Neutrophil (primary cell): Measurements from ENCODE around the gene PGM1.

Experiments used
- H3K27ac ChIP-seq: fragments of 200-600 bp; sonication (generic); 2 replicates; pipeline ENCODE4 v1.5.1; 2016; ENCODE audit warnings: mild to moderate bottlenecking, moderate library complexity
- H3K27me3 ChIP-seq: fragments of 200-600 bp; sonication (generic); 2 replicates; pipeline ENCODE4 v1.6.0; 2016; ENCODE audit warnings: mild to moderate bottlenecking
- H3K36me3 ChIP-seq: fragments of 200-600 bp; sonication (generic); 2 replicates; pipeline ENCODE4 v1.5.1; 2017
- H3K4me1 ChIP-seq, 2 experiments: fragments of 200-600 bp in 1 of 2; sonication (generic) in 1 of 2; 1 replicate in 1 of 2; 2 replicates in 1 of 2; pipeline versions ENCODE4 v1.5.1 to v1.6.1; 2013 to 2016; ENCODE audit warnings: low read depth in 1 of 2, low read length in 1 of 2, mild to moderate bottlenecking in 1 of 2, moderate library complexity in 1 of 2; ENCODE audit not compliant: control insufficient read depth in 1 of 2, insufficient read depth in 1 of 2
- H3K4me3 ChIP-seq, 2 experiments: fragments of 200-600 bp in 1 of 2; sonication (generic) in 1 of 2; 1 replicate in 1 of 2; 2 replicates in 1 of 2; pipeline ENCODE4 v1.5.1; 2013 to 2016; ENCODE audit warnings: low read depth in 1 of 2, low read length in 1 of 2, mild to moderate bottlenecking in 1 of 2, moderate library complexity in 1 of 2
- H3K9me3 ChIP-seq: fragments of 200-600 bp; sonication (generic); 2 replicates; pipeline ENCODE4 v1.5.1; 2016
- CTCF ChIP-seq: fragments of 200-600 bp; sonication (generic); IDR thresholded peaks from 2 replicates; pipeline ENCODE4 v1.5.1; 2016; ENCODE audit warnings: antibody characterized with exemption

PGM1 gene

GRCh38 chr1:63663873-63664272, 70.7 kb downstream of the PGM1 start:
- H3K27ac ChIP-seq, result no peak overlapping the region
- peaks cover 19 to 31% of the 10 kb centered on the region in 2 experiments for H3K4me1 ChIP-seq
- no peaks in the 10 kb centered on the region for H3K27me3 ChIP-seq
- no peaks in the 10 kb centered on the region for H3K36me3 ChIP-seq
- no peaks in the 10 kb centered on the region for H3K9me3 ChIP-seq
- H3K4me3 ChIP-seq, result no peak overlapping the region
- TF ChIP-seq CTCF, result no peak

DNA sequence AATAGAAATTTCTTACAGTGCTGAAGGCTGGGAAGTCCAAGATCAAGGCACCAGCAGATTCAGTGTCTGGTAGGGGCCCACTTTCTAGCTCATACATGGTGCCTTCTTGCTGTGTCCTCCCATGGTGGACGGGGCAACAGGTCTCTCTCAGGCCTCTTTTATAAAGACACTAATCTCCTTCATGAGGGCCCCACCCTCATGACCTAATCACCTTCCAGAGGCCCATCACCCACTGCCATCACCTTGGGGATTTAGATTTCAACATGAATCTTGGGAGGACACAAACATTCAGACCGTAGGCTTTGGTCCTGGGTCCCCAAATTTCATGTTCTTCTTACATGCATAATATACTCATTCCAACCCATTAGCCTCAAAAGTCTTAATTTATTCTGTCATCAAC, 71.5 kb downstream of the PGM1 start:
- no peaks in the 10 kb centered on the region for H3K36me3 ChIP-seq
- no peak overlapping the region for H3K27ac ChIP-seq
- no peaks in the 10 kb centered on the region for H3K9me3 ChIP-seq
- no peaks in the 10 kb centered on the region for H3K27me3 ChIP-seq
- peaks cover 10 to 23% of the 10 kb centered on the region in 2 experiments for H3K4me1 ChIP-seq
- TF ChIP-seq CTCF, result no peak
- no peak overlapping the region for H3K4me3 ChIP-seq

GRCh38 chr1:63665410-63665809, 72.2 kb downstream of the PGM1 start:
- Histone ChIP-seq H3K4me3 (no peak overlapping the region), H3K27me3 (no peaks in the 10 kb centered on the region), H3K36me3 (no peaks in the 10 kb centered on the region), H3K9me3 (no peaks in the 10 kb centered on the region), H3K27ac (no peak overlapping the region), H3K4me1 (peaks cover 3 to 16% of the 10 kb centered on the region in 2 experiments)
- TF ChIP-seq CTCF, result no peak

GRCh38 chr1:63665824-63666223, 72.6 kb downstream of the PGM1 start:
- TF ChIP-seq CTCF, result no peak

GRCh38 chr1:63668298-63668697, 75.1 kb downstream of the PGM1 start:
- no peak for TF ChIP-seq CTCF
- no peaks in the 10 kb centered on the region for H3K36me3 ChIP-seq
- no peaks in the 10 kb centered on the region for H3K4me1 ChIP-seq
- no peak overlapping the region for H3K27ac ChIP-seq
- no peaks in the 10 kb centered on the region for H3K9me3 ChIP-seq
- H3K27me3 ChIP-seq, result no peaks in the 10 kb centered on the region
- H3K4me3 ChIP-seq, result no peak overlapping the region

More at GRCh38 chr1:63665824-63666223, 72.6 kb downstream of the PGM1 start:
- no peak overlapping the region for H3K4me3 ChIP-seq
- H3K36me3 ChIP-seq, result no peaks in the 10 kb centered on the region
- H3K4me1 ChIP-seq, result peaks cover 0 to 12% of the 10 kb centered on the region in 2 experiments
- no peaks in the 10 kb centered on the region for H3K27me3 ChIP-seq
- no peaks in the 10 kb centered on the region for H3K9me3 ChIP-seq
- H3K27ac ChIP-seq, result no peak overlapping the region
